ENCODE measurements around the gene TMEM59L. TPM values are rescaled to one million over a fixed set of nuclear protein-coding genes. Genes with fewer than 3 reads are reported as not detected.
"Not testable (repeated sequence)": the region's sequence is repeated elsewhere in the genome, so short reads cannot be mapped to it uniquely, and the experiment has no call there.

TMEM59L gene
- total RNA-seq, 1 donor from 2014 or later: 9.4 TPM

- Mint-ChIP-seq H3K9me3 (no peaks in the 10 kb centered on the region), H3K4me1 (ENCODE audit: unreplicated experiment) (peaks cover 16% of the 10 kb centered on the region), H3K4me3 (peak overlapping the region; percentile 36), H3K27me3 (peaks cover 34% of the 10 kb centered on the region), H3K36me3 (no peaks in the 10 kb centered on the region), H3K27ac (peak overlapping the region; percentile 34)
- TF ChIP-seq, protein P1, sequence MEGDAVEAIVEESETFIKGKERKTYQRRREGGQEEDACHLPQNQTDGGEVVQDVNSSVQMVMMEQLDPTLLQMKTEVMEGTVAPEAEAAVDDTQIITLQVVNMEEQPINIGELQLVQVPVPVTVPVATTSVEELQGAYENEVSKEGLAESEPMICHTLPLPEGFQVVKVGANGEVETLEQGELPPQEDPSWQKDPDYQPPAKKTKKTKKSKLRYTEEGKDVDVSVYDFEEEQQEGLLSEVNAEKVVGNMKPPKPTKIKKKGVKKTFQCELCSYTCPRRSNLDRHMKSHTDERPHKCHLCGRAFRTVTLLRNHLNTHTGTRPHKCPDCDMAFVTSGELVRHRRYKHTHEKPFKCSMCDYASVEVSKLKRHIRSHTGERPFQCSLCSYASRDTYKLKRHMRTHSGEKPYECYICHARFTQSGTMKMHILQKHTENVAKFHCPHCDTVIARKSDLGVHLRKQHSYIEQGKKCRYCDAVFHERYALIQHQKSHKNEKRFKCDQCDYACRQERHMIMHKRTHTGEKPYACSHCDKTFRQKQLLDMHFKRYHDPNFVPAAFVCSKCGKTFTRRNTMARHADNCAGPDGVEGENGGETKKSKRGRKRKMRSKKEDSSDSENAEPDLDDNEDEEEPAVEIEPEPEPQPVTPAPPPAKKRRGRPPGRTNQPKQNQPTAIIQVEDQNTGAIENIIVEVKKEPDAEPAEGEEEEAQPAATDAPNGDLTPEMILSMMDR (conservative IDR thresholded peaks at IDR 0.05): no peak
- DNase-seq (ENCODE audit: extremely low spot score, unreplicated experiment): no peak
These were observed 17.2 kb upstream of the TMEM59L start for GRCh38 chr19:18595475-18595874.

GRCh38 chr19:18596752-18597157 is 15.9 kb upstream of the TMEM59L start:
- Mint-ChIP-seq H3K9me3 (no peaks in the 10 kb centered on the region), H3K27me3 (peaks cover 41% of the 10 kb centered on the region), H3K4me1 (ENCODE audit: unreplicated experiment) (peaks cover 14% of the 10 kb centered on the region), H3K27ac (no peak overlapping the region), H3K4me3 (peak overlapping the region; percentile 49), H3K36me3 (no peaks in the 10 kb centered on the region)
- TF ChIP-seq, protein P1 (conservative IDR thresholded peaks at IDR 0.05): no peak
- no peak for DNase-seq (ENCODE audit: extremely low spot score, unreplicated experiment)

- Mint-ChIP-seq H3K27ac (no peak overlapping the region), H3K4me3 (no peak overlapping the region), H3K36me3 (peaks cover 1% of the 10 kb centered on the region), H3K9me3 (no peaks in the 10 kb centered on the region), H3K27me3 (peaks cover 52% of the 10 kb centered on the region), H3K4me1 (ENCODE audit: unreplicated experiment) (peaks cover 16% of the 10 kb centered on the region)
- DNase-seq (ENCODE audit: extremely low spot score, unreplicated experiment): peak; percentile 60
- TF ChIP-seq, protein P1 (conservative IDR thresholded peaks at IDR 0.05): no peak
These were observed 14.6 kb upstream of the TMEM59L start for GRCh38 chr19:18597809-18598660.

GRCh38 chr19:18599485-18599884 is 13.2 kb upstream of the TMEM59L start:
- H3K27ac Mint-ChIP-seq: no peak overlapping the region

DNA sequence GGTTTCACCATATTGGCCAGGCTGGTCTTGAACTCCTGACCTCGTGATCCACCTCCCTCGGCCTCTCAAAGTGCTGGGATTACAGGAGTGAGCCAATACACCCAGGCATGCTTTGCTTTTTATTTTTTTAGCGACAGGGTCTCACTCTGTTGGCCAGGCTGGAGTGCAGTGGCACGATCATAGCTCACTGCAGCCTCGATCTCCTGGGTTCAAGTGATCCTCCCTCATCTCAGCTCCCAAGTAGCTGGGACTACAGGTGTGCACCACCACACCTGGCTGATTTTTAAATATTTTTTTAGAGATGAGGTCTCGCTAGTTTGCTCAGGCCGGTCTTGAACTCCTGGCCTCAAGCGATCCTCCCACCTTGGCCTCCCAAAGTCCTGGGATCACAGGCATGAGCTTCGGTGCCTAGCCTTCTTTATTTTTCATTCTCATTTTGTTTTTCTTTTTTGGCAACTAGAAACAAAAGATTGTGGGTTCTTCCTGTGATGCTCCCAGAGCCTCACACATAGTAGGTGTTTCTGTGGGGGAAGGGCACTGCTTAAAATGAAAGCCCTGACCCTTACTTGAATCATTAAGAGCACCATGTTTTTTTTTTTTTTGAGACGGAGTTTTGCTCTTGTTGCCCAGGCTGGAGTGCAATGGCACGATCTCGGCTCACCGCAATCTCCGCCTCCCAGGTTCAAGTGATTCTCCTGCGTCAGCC is 11.8 kb upstream of the TMEM59L start:
- H3K36me3 Mint-ChIP-seq; H3K27ac Mint-ChIP-seq; H3K4me3 Mint-ChIP-seq; H3K9me3 Mint-ChIP-seq; DNase-seq (ENCODE audit: extremely low spot score, unreplicated experiment): not testable (repeated sequence)
- peaks cover 19% of the 10 kb centered on the region for H3K4me1 Mint-ChIP-seq (ENCODE audit: unreplicated experiment)
- H3K27me3 Mint-ChIP-seq: peaks cover 61% of the 10 kb centered on the region

More at GRCh38 chr19:18599485-18599884, 13.2 kb upstream of the TMEM59L start:
- peaks cover 3% of the 10 kb centered on the region for H3K36me3 Mint-ChIP-seq
- H3K4me1 Mint-ChIP-seq (ENCODE audit: unreplicated experiment): peaks cover 20% of the 10 kb centered on the region
- TF ChIP-seq, protein P1 (conservative IDR thresholded peaks at IDR 0.05): no peak
- DNase-seq (ENCODE audit: extremely low spot score, unreplicated experiment): no peak
- no peak overlapping the region for H3K4me3 Mint-ChIP-seq
- peaks cover 57% of the 10 kb centered on the region for H3K27me3 Mint-ChIP-seq
- no peaks in the 10 kb centered on the region for H3K9me3 Mint-ChIP-seq

DNA sequence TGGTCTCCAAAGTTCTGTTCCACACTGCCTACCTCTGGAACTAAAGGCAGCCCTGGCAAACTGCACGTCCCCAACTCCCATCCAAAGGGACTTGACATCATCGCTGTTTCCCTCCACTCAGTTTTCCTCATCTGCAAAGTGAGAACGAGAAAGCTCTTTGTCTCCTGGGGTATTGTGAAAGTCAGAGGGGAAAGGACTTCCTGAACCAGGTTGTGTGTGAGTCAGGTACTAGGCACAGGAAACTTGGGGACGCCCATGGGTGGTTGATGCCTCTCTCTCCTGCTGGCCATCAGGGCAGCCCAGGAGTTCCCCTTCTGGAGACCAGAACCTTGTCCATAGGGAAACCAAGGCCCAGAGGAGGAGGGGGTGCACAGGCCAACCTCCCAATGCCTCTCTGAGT is 10.8 kb upstream of the TMEM59L start:
- H3K4me3 Mint-ChIP-seq: no peak overlapping the region
- no peak overlapping the region for H3K27ac Mint-ChIP-seq
- H3K9me3 Mint-ChIP-seq: no peaks in the 10 kb centered on the region
- TF ChIP-seq, protein P1 (conservative IDR thresholded peaks at IDR 0.05): no peak
- H3K27me3 Mint-ChIP-seq: peaks cover 58% of the 10 kb centered on the region
- peaks cover 3% of the 10 kb centered on the region for H3K36me3 Mint-ChIP-seq
- peaks cover 14% of the 10 kb centered on the region for H3K4me1 Mint-ChIP-seq (ENCODE audit: unreplicated experiment)
- no peak for DNase-seq (ENCODE audit: extremely low spot score, unreplicated experiment)
